ENCODE measurements around the gene MINDY1. TPM values are rescaled to one million over a fixed set of nuclear protein-coding genes. Genes with fewer than 3 reads are reported as not detected.

MINDY1 gene
- total and polyA plus RNA-seq, 9 of the 15 experiments (the other 6 are each of a cell fraction or from before 2014, with no cell fraction given) = 0.49 to 11.0 (median 6.0) TPM

DNA sequence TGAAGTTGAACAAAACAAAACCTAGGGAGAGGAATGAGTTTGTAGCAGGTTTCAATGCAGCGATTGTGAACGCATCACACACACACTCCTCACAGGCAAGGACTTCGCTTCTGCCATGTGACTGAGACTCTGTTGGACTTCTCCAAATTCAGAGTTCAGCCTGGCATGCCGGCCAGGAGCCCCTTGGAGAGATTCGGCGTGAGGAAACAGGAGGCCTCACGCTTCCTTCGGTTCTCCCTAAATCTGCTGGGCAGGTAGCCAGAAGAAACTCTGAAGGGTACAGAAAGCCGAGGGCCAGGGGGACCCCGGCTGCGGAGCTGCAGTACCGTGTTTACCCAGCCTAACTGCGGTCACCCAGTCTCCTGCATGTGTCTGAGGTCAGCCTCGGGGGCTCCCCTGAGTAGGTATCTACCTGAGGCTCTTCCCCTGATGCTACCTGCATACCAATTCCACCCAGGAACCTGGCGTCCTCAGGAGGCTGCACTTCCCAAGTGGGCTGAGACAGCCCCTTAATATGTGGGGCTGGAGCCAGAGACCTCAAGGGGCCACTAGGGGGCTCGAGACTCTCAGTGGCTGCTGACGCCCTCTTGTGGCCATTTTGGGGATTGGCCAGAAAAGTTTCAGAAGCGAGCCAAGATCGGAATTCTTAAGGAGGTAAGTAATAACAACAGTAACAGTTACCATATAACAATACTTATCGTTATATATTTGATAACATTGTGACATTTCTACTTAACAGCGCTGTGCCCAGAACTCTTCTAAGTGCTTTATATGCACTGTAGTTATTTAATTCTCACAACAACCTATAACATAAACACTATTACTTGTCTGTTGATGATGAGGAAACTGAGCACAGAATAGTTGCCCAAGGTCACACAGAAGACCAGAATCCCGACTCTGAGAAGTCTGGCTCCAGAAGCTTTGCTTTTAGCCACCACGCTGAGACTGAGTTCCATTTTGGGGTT, 27.3 kb downstream of the MINDY1 start (continued):
- TF ChIP-seq TBL1XR1 (IDR thresholded peaks at IDR 0.05; ENCODE audit: low read length in 2 of 2) = peak; percentile 64 to 67; a peak in 2 of 4 replicates
- TF ChIP-seq RBM22 (IDR thresholded peaks at IDR 0.05; ENCODE audit: low read depth, low read length, poor library complexity, severe bottlenecking) = no peak
- TF ChIP-seq ZNF282 (CRISPR knock-in tag; IDR thresholded peaks at IDR 0.05) = no peak
- TF ChIP-seq, protein P1, sequence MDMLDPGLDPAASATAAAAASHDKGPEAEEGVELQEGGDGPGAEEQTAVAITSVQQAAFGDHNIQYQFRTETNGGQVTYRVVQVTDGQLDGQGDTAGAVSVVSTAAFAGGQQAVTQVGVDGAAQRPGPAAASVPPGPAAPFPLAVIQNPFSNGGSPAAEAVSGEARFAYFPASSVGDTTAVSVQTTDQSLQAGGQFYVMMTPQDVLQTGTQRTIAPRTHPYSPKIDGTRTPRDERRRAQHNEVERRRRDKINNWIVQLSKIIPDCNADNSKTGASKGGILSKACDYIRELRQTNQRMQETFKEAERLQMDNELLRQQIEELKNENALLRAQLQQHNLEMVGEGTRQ (CRISPR knock-in tag; IDR thresholded peaks at IDR 0.05) = no peak
- TF ChIP-seq RAD51 (IDR thresholded peaks at IDR 0.05; ENCODE audit: borderline replicate concordance, low read depth) = no peak
- no peak for TF ChIP-seq ZNF140 (CRISPR knock-in tag; IDR thresholded peaks at IDR 0.05)
- no peak for TF ChIP-seq ZFPM2 (CRISPR knock-in tag; IDR thresholded peaks at IDR 0.05)
- no peak for TF ChIP-seq NCOA6 (IDR thresholded peaks at IDR 0.05)
- TF ChIP-seq, protein P2, sequence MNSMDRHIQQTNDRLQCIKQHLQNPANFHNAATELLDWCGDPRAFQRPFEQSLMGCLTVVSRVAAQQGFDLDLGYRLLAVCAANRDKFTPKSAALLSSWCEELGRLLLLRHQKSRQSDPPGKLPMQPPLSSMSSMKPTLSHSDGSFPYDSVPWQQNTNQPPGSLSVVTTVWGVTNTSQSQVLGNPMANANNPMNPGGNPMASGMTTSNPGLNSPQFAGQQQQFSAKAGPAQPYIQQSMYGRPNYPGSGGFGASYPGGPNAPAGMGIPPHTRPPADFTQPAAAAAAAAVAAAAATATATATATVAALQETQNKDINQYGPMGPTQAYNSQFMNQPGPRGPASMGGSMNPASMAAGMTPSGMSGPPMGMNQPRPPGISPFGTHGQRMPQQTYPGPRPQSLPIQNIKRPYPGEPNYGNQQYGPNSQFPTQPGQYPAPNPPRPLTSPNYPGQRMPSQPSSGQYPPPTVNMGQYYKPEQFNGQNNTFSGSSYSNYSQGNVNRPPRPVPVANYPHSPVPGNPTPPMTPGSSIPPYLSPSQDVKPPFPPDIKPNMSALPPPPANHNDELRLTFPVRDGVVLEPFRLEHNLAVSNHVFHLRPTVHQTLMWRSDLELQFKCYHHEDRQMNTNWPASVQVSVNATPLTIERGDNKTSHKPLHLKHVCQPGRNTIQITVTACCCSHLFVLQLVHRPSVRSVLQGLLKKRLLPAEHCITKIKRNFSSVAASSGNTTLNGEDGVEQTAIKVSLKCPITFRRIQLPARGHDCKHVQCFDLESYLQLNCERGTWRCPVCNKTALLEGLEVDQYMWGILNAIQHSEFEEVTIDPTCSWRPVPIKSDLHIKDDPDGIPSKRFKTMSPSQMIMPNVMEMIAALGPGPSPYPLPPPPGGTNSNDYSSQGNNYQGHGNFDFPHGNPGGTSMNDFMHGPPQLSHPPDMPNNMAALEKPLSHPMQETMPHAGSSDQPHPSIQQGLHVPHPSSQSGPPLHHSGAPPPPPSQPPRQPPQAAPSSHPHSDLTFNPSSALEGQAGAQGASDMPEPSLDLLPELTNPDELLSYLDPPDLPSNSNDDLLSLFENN (IDR thresholded peaks at IDR 0.05; ENCODE audit: low read depth in 2 of 2, low read length in 2 of 2) = peak in 1 of 2 experiments; percentile 39; a peak in 1 of 4 replicates
- TF ChIP-seq MCM5 (IDR thresholded peaks at IDR 0.05; ENCODE audit: low read depth) = no peak
- TF ChIP-seq, protein P3, sequence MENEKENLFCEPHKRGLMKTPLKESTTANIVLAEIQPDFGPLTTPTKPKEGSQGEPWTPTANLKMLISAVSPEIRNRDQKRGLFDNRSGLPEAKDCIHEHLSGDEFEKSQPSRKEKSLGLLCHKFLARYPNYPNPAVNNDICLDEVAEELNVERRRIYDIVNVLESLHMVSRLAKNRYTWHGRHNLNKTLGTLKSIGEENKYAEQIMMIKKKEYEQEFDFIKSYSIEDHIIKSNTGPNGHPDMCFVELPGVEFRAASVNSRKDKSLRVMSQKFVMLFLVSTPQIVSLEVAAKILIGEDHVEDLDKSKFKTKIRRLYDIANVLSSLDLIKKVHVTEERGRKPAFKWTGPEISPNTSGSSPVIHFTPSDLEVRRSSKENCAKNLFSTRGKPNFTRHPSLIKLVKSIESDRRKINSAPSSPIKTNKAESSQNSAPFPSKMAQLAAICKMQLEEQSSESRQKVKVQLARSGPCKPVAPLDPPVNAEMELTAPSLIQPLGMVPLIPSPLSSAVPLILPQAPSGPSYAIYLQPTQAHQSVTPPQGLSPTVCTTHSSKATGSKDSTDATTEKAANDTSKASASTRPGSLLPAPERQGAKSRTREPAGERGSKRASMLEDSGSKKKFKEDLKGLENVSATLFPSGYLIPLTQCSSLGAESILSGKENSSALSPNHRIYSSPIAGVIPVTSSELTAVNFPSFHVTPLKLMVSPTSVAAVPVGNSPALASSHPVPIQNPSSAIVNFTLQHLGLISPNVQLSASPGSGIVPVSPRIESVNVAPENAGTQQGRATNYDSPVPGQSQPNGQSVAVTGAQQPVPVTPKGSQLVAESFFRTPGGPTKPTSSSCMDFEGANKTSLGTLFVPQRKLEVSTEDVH (IDR thresholded peaks at IDR 0.05; ENCODE audit: low read depth, partially characterized antibody) = peak; percentile 33
- no peak for TF ChIP-seq CHD4 (IDR thresholded peaks at IDR 0.05; ENCODE audit: insufficient read depth, insufficient replicate concordance, low read depth, low read length, poor library complexity, severe bottlenecking)
- TF ChIP-seq TCF7L2 (IDR thresholded peaks at IDR 0.05; ENCODE audit: low read depth, low read length) = no peak
- TF ChIP-seq RBM15 (IDR thresholded peaks at IDR 0.05; ENCODE audit: insufficient read depth, low read length) = no peak

All from K562 (cell line).